OCI-M1 (cell line): ENCODE results near the gene RGS11.
A peak's percentile ranks its signal among the peaks of the same experiment; 100 is the strongest.

ENCODE experiments used
- DNase-seq: peaks from one replicate; lab custom pipeline; 2025; lab: John Stamatoyannopoulos, UW

Gene RGS11

DNA sequence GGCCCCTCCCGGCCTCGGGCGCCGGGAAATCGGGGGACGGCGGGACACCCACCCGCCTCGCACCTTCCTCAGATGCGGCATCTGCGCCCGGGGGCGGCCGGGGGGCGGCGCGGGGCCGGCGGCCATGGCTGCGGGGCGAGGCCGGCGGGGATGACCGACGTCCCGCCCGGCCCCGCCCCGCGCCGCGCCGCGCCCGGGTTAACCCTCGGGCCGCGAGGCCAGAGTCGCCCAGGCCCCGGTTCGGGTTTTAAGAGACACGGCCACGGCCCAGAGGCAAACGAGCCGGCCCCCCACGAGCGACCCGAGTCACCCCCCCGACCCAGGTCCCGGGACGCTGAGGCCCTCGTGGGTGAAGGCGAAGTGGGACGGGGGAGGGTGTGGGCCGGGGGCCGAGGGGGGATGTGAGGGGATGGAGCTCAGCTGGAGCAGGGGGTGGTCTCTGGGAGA lies at the start of gene RGS11:
TSS of gene RGS11 (minus strand) at position 159 of the 447 bp plus-strand sequence. CDS start at position 126, 33 bp downstream.
- DNase-seq = no peak

DNA sequence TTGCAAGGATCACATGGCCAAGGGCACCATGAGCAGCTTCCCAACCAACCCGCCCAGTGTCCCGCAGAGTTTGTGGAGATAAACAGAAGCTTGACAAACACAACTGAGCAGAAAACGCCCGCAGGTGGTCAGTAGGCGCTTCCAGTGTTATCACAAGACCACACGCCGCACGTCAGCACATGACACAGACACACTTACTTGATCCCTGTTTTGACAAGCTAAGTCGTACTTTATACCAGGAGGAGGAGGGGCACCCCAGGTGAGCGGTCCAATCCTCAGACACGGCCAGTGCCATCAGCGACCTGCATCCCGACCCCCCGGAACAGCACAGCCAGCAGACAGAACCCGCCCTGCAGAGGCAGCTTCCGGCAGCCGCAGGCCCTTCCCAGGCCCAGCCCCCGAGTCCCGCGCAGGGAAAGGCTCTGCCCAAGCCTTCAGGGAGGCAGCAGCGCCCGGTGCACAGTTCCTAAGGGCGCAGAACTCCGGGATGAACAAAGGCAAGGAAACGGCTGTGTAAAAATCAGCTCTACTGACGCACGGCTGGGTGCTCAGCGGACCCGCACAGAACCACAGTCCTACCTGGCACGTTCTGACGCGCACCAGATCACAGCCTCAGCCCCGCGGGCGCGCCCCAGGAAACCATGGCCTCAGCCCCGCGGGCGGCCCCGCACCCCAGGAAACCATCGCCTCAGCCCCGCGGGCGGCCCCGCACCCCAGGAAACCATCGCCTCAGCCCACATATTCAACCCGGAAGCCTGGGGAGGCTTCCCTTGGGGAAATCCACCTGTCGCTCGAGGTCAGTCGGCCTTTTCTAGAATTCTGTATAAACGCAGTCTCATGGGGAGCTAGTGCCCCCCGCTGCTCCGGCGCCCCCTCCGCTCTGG lies 48.9 kb upstream of the RGS11 start:
- DNase-seq = peak; percentile 3

DNA sequence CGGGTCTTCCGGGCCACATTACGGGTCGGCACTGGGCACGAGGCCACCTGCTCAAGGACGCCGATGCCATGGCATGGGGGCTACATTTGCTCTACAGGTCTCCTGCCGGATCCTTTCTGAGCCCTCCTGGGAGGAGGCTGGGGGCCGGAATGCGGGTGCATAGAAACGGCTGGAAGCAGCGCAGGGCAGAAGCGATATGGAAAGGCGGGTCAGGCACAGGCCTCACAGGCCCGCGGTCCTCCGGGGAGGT lies 48.4 kb upstream of the RGS11 start:
- no peak for DNase-seq

DNA sequence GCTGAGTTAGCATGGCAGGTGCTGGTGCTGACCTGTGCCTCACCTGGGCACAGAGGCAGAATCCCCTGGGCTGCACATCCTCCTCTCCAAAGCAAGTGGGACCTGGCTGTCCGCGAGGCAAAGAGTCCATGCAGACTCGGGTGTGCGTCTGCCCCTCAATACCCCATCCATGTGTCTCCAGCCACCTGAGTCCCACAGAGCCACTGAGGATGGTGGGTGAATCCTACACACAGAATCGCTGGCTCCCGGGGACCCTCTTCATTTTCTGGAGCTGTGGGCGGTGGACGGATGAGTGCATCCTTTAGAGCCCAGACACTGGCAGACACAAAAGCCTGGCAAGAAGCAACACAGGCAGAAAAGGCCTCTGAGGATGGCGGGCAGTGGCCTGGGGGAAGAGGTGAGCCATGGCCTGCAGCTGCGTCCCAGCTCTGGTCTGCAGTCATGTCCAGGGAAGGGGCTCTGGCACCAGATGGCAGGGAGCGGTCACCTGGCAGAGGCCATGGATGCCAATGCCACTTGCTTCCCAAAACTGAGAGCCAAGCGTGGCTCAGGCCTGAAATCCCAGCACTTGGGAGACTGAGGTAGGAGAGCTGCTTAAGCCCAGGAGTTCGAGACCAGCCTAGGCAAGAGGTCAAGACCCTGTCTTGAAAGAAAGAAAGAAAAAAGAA lies 46.9 kb upstream of the RGS11 start:
- DNase-seq = no peak

DNA sequence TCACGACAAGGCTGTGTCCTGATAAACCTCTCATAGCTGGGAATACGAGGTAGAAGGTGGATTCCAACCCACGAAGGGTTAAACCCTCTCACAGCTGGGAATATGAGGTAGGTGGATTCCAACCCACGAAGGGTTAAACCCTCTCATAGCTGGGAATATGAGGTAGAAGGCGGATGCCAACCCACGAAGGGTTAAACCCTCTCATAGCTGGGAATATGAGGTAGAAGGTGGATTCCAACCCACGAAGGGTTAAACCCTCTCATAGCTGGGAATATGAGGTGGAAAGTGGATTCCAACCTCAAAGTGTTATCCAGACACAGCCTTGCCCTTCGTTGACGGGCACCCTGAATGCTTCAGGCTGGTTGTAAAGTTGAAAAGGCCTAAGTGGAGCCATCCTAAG lies 45.8 kb upstream of the RGS11 start:
- DNase-seq = no peak

DNA sequence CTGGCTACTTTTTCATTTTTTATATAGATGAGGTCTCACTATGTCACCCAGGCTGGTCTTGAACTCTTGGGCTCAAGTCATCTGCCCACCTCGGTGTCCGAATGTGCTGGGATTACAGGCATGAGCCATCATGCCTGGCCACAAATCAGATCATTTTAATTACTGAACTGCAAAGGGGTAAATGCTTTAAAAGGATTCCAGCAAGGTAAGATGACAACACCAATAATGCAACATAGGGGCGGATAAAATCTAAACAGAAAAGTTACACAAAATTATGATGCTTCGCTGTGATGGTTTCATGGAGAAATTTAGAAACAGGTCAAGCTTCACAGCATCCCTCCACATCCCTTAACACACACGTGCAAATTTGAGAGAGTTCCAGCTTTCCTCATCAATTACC lies 44.5 kb upstream of the RGS11 start:
- DNase-seq = no peak

DNA sequence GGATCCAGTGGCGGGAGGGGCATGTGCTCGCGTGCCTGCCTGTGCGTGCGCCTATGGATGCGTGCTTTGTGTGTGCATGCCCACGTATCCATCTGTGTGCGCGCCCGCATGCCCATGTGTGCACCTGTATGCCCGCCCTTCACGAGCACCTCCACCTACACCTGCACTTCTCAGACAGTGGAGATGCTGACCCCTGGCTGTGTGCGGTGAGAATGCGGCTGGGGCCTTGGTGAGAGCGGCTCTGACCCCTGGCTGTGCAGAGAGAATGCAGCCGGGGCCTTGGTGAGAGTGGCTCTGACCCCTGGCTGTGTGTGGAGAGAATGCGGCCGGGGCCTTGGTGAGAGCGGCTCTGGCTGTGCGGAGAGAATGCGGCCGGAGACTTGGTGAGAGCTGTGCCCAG lies 42.9 kb upstream of the RGS11 start:
- DNase-seq = no peak

DNA sequence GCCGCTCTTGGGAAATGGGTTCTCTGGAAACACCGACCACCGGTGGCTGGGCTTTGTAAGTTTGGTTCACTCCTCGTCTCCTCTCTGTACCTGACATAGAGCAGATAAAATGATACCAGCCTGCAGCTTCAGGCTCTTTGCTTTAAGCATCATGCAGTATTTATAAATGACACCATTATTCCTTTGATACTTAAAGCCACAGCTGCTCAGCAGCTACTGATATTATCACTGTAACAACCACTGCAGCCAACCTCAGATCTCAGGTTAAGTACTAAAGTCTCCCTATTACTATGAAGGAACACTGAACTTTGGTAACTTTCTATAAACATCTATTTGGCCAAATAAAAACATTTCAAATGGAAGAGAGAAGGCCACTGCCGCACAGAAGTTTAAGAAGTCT lies 41.8 kb upstream of the RGS11 start:
- DNase-seq = no peak

DNA sequence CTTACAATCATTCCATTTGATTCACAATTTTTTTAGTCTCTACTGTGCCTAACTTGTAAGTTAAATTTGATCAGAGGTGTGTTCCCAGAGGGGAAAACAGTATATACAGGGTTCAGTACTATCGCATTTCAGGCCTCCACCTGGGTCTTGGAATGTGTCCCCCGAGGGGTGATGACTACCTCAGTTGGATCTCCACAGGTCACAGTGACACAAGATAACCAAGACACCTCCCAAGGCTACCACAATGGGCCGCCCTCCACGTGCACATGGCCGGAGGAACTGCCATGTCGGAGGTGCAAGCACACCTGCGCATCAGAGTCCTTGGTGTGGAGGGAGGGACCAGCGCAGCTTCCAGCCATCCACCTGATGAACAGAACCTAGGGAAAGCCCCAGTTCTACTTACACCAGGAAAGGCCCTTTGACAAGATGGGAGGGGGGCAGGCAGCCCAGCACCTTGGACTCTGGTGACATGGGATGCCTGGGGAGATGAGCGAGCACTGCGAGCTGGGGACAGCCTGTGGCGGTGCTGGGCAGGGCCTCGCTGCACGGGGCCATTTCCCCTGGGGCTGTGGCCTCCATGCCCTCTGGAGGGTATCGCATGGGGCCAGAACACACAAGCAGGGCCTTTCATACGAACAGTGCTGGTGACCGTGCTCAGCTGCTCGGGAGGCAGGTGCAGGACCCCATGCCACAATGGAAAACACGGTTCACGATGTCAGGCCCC lies 41.2 kb upstream of the RGS11 start:
- no peak for DNase-seq

DNA sequence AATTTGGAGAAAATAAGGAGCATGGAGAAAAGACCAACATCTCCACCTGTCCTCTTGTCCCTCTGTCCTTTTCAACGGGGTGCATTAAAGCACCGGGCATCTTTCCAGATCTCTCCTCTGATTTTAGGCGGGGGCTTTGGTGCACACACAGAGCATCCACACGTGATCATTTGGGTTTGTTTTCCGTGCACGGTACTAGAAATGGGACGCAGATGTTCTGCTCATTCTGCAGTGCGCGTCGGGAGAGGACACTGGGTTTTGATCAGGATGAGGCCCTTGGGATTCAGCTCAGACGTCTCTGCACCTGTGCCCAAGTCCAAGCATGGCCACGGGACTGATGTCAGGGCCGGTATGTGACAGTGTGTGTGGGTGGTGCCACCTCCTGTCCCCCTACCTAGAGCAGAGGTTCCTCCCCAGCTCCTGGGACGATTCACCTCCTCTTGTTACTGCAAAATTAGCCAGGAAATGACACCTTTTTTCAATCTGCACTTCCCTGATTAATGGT lies 39.1 kb upstream of the RGS11 start:
- DNase-seq = no peak

DNA sequence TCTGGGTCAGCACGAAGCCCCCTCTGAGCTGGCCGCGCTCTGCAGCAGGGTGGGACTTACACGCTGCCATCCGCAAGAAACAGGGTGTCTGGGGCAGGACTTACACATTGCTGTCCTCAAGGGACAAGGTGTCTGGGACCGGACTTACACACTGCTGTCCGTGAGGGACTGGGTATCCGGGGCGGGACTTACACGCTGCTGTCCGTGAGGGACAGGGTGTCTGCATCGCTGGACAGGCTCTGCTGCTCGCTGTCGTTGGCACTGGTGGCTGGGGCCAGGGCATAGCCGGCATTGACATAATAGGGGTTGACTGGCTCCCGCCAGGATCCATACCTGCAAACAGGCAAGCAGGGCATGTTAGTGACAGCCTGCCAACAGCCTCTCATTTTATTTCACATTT lies 38.6 kb upstream of the RGS11 start:
- no peak for DNase-seq

DNA sequence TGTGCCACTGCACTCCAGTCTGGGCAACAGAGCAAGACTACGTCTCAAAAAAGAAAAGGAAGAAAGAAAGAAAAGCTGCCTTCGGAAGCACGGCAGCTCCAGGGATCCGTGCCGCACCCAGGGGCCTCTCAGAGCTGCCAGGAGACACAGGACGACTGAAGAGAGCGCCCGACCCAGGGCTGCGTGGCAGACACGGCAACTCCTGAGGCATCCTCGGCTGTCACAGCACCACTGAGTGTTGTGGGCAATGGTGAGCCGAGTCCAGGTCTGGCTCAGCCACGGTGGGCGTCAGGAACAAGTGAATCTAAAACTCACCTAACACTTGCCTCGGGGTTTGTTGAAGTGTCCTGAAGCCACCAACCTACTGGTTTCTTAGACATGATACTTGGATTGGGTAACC lies 36.0 kb upstream of the RGS11 start:
- DNase-seq = no peak

DNA sequence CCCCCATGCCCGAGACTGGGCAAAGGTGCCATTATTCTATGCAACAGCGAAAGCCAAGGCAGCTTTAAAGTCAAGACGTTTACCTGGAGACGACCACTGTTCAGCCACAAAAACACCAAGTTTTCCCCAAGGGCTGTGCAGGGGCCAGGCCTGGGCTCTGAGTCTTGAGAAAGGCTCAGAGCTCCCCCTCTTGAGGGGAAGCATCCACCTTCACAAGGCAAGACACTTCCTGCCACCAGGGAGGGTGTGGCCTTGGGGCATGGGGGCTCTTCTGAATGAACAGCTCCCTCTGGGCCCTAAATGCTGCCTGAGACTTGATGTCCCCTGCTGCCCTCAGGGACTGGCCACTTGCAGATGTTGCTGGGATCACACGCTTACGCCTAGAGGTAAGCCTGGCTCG lies 33.7 kb upstream of the RGS11 start:
- no peak for DNase-seq

DNA sequence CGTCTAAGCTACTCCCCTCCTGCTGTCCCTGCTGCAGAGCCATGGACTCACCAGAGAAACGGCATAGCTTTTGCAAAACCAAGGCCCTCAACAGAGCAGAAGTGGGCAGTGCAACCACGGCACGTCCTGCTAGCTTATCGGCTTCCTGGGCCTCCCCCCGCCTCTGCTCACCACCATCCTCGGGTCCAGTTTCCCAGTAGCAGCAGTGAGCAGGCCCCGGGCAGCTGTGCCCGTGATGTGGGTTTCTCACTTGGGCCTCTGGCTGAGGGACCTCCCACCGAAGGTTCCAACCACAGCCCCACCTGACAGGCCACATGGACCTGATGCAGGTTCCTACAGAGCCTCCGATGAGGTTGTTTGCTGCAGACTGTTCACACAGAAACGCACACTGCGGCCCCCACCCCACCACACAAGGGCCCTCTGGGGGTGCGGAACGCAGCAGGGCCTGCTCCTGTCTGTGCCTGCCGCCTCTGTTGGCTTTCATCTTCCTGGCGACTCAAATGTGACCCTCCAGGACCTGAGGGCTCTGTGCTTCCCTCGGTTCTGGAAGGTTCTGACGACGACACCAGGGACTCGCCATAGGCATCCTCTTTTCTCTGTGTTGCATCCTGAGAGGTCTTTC lies 32.1 kb upstream of the RGS11 start:
- DNase-seq = no peak

DNA sequence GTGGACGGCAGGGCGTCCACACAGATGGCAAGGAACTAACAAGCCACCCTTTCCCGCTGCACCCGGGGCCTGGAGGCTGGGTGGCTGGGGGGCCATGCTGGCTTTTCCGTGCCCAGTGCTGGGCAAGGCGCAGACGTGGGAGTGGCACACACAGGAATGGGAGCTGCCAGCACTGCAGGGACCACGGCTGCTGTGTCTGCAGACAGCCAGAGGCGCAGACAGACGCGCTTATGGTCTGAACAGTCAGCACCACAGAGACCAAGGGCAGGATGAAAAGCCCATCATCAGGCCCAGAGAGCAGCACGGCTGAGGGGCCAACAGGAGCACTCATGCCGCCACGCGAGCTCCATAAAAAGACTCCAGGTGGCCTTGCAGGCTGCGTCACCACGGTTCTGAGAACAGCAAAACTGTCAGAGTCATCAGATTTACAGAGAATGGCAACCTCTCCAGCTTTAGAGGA lies 31.2 kb upstream of the RGS11 start:
- DNase-seq = no peak

DNA sequence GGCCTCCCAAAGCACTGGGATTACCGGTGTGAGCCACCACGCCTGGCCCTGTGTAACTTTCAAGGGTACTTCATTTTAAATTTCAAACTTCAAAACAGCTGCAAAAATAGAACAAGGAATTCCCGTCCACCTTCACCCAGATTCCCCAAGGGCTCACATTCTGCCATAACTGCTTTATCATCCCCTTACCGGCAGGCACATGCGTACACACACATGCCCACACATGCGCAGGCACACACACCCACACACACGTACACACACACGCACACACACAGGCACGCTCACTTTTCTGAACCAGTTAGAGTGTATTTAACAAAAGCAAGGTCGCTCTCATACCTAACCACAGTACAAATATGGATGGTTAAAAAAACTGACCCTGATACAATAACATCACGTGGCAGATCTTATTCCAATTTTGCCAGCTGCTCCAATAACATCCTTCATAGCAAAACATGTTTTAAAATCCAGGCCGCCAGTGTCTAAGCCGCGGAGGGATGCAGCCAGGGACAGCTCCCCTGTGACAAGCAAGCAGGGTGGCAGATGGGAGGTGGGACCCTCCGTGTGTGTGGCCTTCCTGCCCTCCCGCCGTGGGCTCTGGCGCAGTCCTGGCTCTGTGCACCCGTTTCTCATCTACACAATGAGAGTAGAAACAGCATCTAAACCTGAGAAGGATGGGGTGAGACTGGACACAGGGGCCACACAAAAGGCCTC lies 30.3 kb upstream of the RGS11 start:
- DNase-seq = no peak

DNA sequence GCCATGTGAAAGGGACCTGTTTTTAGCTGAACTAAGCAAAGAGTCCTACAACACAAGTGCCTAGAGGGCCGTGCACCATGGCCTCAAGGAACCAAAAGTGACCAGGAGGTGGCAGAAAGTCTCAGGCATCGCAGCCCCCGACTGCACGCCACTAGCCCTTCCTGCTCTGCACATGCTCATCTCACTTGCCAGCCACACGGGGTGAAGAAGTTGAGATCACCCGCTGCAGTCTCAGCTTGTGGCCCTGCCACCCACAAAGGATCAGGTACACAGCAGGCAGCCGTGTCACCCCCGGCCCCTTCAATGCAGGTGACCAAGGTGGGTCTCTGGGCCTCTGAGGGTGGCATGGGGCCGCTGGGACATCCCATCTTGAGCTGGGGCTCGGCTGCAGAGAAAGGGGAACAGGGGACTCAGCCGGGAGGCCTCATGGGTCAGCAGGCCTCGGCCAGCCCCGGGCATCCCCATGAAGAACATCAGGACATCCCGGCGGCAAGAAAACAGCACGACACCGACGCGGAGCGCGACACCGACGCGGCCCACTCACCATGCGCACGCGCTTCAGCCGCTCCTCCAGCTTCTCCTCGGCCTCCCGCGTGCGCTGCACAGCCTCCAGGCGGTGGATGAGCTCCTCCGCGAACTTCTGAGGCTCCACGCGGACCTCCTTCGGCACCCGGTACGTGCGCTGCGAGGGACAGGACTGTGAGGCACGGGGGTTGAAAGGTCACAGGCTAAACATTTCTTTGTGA lies 28.2 kb upstream of the RGS11 start:
- DNase-seq = no peak

DNA sequence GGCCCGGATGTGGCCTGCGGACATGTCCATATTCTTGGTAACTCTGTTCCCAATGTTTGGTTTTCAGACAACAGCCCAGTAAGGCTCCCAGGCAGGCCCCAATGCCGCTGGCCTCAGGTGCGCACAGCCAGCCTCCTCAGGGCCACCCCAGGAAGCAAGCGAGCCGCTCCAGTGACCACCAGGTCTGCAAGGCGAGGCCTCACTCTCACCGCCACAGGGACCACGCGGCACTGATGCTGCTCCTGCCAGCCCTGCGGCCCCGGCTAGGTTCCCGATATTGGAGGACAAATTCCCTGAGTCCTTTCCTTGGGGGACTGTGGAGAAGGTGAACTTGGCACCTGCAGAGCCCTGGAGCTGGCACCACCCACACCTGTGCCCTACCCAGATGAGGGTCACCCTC lies 26.2 kb upstream of the RGS11 start:
- no peak for DNase-seq

DNA sequence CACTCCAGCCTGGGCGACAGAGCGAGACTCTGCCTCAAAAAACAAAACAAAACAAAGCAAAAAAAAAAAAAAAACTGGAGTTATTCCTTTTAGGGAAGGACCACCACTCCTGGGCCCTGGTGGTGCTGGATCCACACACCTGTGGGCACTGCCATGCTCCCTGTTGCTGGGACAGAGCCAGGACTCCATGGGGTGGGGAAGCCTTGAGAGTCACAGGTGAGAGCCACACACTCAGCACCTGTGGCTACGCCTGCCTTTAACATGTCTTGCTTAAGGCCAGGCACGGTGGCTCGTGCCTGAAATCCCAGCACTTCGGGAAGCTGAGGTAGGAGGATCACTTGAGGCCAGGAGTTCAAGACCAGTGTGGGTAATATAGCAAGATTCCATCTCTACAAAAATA lies 25.5 kb upstream of the RGS11 start:
- no peak for DNase-seq

DNA sequence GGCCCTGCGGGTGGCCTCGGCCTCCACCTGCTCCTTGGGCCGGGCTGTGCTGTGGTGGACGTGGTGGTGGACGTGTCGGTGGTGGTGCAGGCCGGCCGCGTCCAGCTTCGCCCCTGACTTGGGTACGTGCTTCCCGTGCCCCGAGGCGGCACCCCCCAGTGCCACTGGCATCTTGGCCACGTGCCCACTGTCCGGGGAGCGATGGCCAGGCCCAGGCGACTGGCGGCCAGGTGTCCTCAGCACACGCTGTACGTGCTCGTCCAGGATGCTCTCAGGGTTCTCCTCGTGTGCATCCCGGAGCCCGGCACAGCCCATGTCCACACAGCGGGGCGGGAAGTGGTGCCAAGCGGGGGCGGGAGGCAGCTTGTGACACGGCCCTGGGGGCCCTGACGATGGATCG lies 22.1 kb upstream of the RGS11 start:
- no peak for DNase-seq
